Ovary (tissue), 9 donors: ENCODE results near the gene PER1. TPM values are rescaled to one million over a fixed set of nuclear protein-coding genes. Genes with fewer than 3 reads are reported as not detected.

Experiments used
- DNase-seq, 5 donors: peaks; one replicate each; pipeline ENCODE4 v3.0.0-alpha.2; 2019 to 2020
- H3K27ac ChIP-seq, 2 donors: fragments of 200-600 bp; one replicate each; pipeline versions ENCODE4 v1.5.1 to v1.8.0; 2019 to 2022
- H3K27me3 ChIP-seq: fragments of 200-600 bp; one replicate; pipeline ENCODE4 v1.8.0; 2022
- H3K36me3 ChIP-seq: fragments of 200-600 bp; sonication (generic); one replicate; pipeline ENCODE4 v1.5.1; 2019
- H3K4me1 ChIP-seq: one replicate; pipeline ENCODE4 v1.8.1; 2013; ENCODE audit warnings: mild to moderate bottlenecking, moderate library complexity; ENCODE audit not compliant: insufficient read depth
- H3K4me3 ChIP-seq: fragments of 200-600 bp; sonication (generic); one replicate; pipeline ENCODE4 v1.5.1; 2017
- H3K9me3 ChIP-seq, 2 donors: fragments of 200-600 bp in 1 of 2; sonication (generic) in 1 of 2; one replicate each; pipeline versions ENCODE4 v1.5.1 to v1.8.1; 2013 to 2019; ENCODE audit warnings: mild to moderate bottlenecking in 1 of 2, moderate library complexity in 1 of 2
- CTCF ChIP-seq, 3 donors: fragments of 450-650 bp in 2 of 3; fragments of 200-600 bp in 1 of 3; IDR thresholded peaks; one replicate each; pipeline versions ENCODE4 v1.5.1 to v1.8.0; 2016 to 2022; ENCODE audit warnings: antibody characterized with exemption in 3 of 3, mild to moderate bottlenecking in 1 of 3
- EP300 ChIP-seq: sonication (generic); formaldehyde crosslinking; IDR thresholded peaks from one replicate; pipeline ENCODE4 v1.6.1; 2017; ENCODE audit warnings: antibody characterized with exemption
- POLR2A ChIP-seq: fragments of 450-650 bp; IDR thresholded peaks from one replicate; pipeline ENCODE4 v1.6.1; 2017; ENCODE audit warnings: antibody characterized with exemption, mild to moderate bottlenecking, moderate library complexity
- WGBS, 3 donors: extraction: QIAGEN DNeasy Blood & Tissue Kit in 1 of 3; methylation state at CpG; one replicate each; pipeline versions ENCODE4 v1.1.5 to v1.1.7; 2013 to 2017; 5-methylcytosine and 5-hydroxymethylcytosine counted together
- intact Hi-C, 4 donors: fragments of 100-400 bp; cut with DNase I; formaldehyde crosslinking; loops; one replicate each; pipeline versions ENCODE4 v1.11.0 to v1.15.1; 2022 to 2023
- polyA plus RNA-seq, 2 donors: library from polyadenylated mRNA; stranded (reverse); fragments of 200-250 nt in 1 of 2; fragments of 350-450 nt in 1 of 2; fragmentation: Illumina TruSeq in 1 of 2; extraction: RNeasy Lipid Tissue Mini Kit (QIAGEN cat#74804) in 1 of 2; gene quantifications; one replicate each; pipeline ENCODE4 v1.2.3, GENCODE V29; 2013 to 2014
- total RNA-seq, 7 donors: library from RNA; depleted of rRNA in 2 of 7; stranded (reverse); fragments of >200 nt in 2 of 7; fragmentation: NEBNext Ultra II Directional in 3 of 7; extraction: Animal tissue kit (Norgen Biotek cat#: 25700) in 3 of 7; gene quantifications; one replicate each; pipeline versions ENCODE4 v1.1.0 to v1.2.4, GENCODE V29; 2016 to 2023
- donor health status: DM: no; HTN: no; CAD: no; lungs with moderate emphysema.
- donor health status: DM: no; HTN: no; CAD: no.
- donor health status: Bipolar disorder and iron deficiency.
- donor health status: DM: yes; HTN: yes; CAD: no.
- donor health status: DM: no; HTN: no; CAD: no.
- donor health status: DM: yes; HTN: yes; CAD: no.

Gene PER1
- total and polyA plus RNA-seq, 9 donors, result 12.8 to 394 (median 164) TPM

GRCh38 chr17:8140065-8141029 lies 11.9 kb downstream of the PER1 start:
- intact Hi-C loops, result no loop called here
- TF ChIP-seq EP300 (no peak), POLR2A (no peak), CTCF (IDR thresholded peaks at IDR 0.05) (no peak)
- Histone ChIP-seq H3K4me1 (no peaks in the 10 kb centered on the region), H3K4me3 (no peak overlapping the region), H3K9me3 (no peaks in the 10 kb centered on the region), H3K36me3 (no peaks in the 10 kb centered on the region), H3K27ac (peak overlapping the region in 1 of 2 donors; percentile 49), H3K27me3 (no peaks in the 10 kb centered on the region)
- WGBS, 3 donors, result 67 to 76% (median 74%) methylated on average over 17 to 18 of the region's 18 CpGs
- peak; percentile 40 to 72 (median 59) for DNase-seq

- WGBS, 3 donors, result 1% methylated on average over 46 of the region's 46 CpGs
- Histone ChIP-seq H3K9me3 (no peaks in the 10 kb centered on the region), H3K4me1 (no peaks in the 10 kb centered on the region), H3K27me3 (no peaks in the 10 kb centered on the region), H3K27ac (peak overlapping the region; percentile 49 to 84), H3K4me3 (peak overlapping the region; percentile 0), H3K36me3 (no peaks in the 10 kb centered on the region)
- TF ChIP-seq EP300 (no peak), CTCF (IDR thresholded peaks at IDR 0.05) (peak; percentile 90 to 96 (median 95)), POLR2A (peak; percentile 38)
- DNase-seq, result peak; percentile 93 to 98 (median 96)
- intact Hi-C loops, result loop anchor here in 2 of 4 donors (2.0 to 5.0 kb wide), 3 partner anchors 22 to 153 kb away; no protein-coding TSS in a partner anchor
These were observed 13.4 kb downstream of the PER1 start for GRCh38 chr17:8138672-8139371.

GRCh38 chr17:8138374-8138671 lies 13.9 kb downstream of the PER1 start:
- no peaks in the 10 kb centered on the region for H3K27me3 ChIP-seq
- no peaks in the 10 kb centered on the region for H3K9me3 ChIP-seq
- no peaks in the 10 kb centered on the region for H3K4me1 ChIP-seq
- no peak for DNase-seq
- 1 to 2% (median 1%) methylated on average over 7 of the region's 7 CpGs for WGBS, 3 donors
- peak overlapping the region; percentile 42 to 84 for H3K27ac ChIP-seq
- intact Hi-C loops, result loop anchor here in 2 of 4 donors (2.0 to 5.0 kb wide), 3 partner anchors 22 to 154 kb away; no protein-coding TSS in a partner anchor
- H3K4me3 ChIP-seq, result peak overlapping the region; percentile 0
- TF ChIP-seq POLR2A, result no peak
- TF ChIP-seq EP300, result no peak
- no peak for TF ChIP-seq CTCF (IDR thresholded peaks at IDR 0.05)
- H3K36me3 ChIP-seq, result no peaks in the 10 kb centered on the region

GRCh38 chr17:8137645-8138373 lies 14.4 kb downstream of the PER1 start:
- intact Hi-C loops, result loop anchor here in 2 of 4 donors (2.0 to 5.0 kb wide), 3 partner anchors 23 to 154 kb away; no protein-coding TSS in a partner anchor
- Histone ChIP-seq H3K4me3 (peak overlapping the region; percentile 0), H3K9me3 (no peaks in the 10 kb centered on the region), H3K27ac (peak overlapping the region; percentile 42 to 84), H3K4me1 (no peaks in the 10 kb centered on the region), H3K36me3 (no peaks in the 10 kb centered on the region), H3K27me3 (no peaks in the 10 kb centered on the region)
- 23 to 32% (median 29%) methylated on average over 21 of the region's 21 CpGs for WGBS, 3 donors
- DNase-seq, result peak in 4 of 5 donors; percentile 25 to 53 (median 50)
- no peak for TF ChIP-seq EP300
- TF ChIP-seq POLR2A, result no peak
- TF ChIP-seq CTCF (IDR thresholded peaks at IDR 0.05), result no peak
